Measurements from ENCODE around the gene LRRC63.

The LRRC63 gene

GRCh38 chr13:46317120-46317519 is 105.4 kb downstream of the LRRC63 start:
- no peak overlapping the region for H2BK12ac ChIP-seq (ENCODE audit: low read length)
- H3K79me1 ChIP-seq (ENCODE audit: low read depth, low read length), result no peaks in the 10 kb centered on the region

GRCh38 chr13:46318986-46319385 is 107.3 kb downstream of the LRRC63 start:
- no peak overlapping the region for H3K4me2 ChIP-seq (ENCODE audit: insufficient read depth, low read length, poor library complexity, severe bottlenecking)
- peaks cover 0 to 2% of the 10 kb centered on the region in 2 donors for H3K9me3 ChIP-seq (replicated peaks in 1 of 2; ENCODE audit: control insufficient read depth in 2 of 2, insufficient read depth in 1 of 2, low read depth in 1 of 2, low read length in 2 of 2)
- no peak overlapping the region for H3K4me3 ChIP-seq (ENCODE audit: low read length in 2 of 2)
- H3K9ac ChIP-seq (ENCODE audit: low read depth, low read length, poor library complexity), result no peak overlapping the region
- no peak overlapping the region for H2BK120ac ChIP-seq (ENCODE audit: low read depth, low read length)
- no CpG with 5 or more reads among the region's 1 CpG for WGBS, 2 donors (ENCODE audit: extremely low coverage in 2 of 2, insufficient read length in 2 of 2, insufficient replicate concordance in 1 of 2)
- no peak overlapping the region for H3K4ac ChIP-seq (ENCODE audit: low read length)
- H2BK15ac ChIP-seq (ENCODE audit: low read length), result no peak overlapping the region
- H2BK5ac ChIP-seq (ENCODE audit: low read length), result no peak overlapping the region
- no peaks in the 10 kb centered on the region for H3K27me3 ChIP-seq (ENCODE audit: control insufficient read depth in 3 of 3, insufficient read depth in 3 of 3, low read depth in 1 of 3, low read length in 3 of 3)
- DNase-seq (ENCODE audit: low spot score), result no peak
- no peak overlapping the region for H2AFZ ChIP-seq (ENCODE audit: low read length)
- H3K14ac ChIP-seq (ENCODE audit: low read length), result no peak overlapping the region
- no peaks in the 10 kb centered on the region for H3K79me1 ChIP-seq (ENCODE audit: low read depth, low read length)
- H3K23ac ChIP-seq (ENCODE audit: low read depth, low read length, poor library complexity), result no peak overlapping the region
- H4K8ac ChIP-seq (ENCODE audit: low read depth, low read length), result no peak overlapping the region
- H2BK12ac ChIP-seq (ENCODE audit: low read length), result no peak overlapping the region
- H3K4me1 ChIP-seq (ENCODE audit: control insufficient read depth in 2 of 2, insufficient read depth in 1 of 2, low read depth in 1 of 2, low read length in 2 of 2), result no peaks in the 10 kb centered on the region
- H2AK5ac ChIP-seq (ENCODE audit: low read depth, low read length), result no peak overlapping the region
- H3K36me3 ChIP-seq (replicated peaks in 1 of 2; ENCODE audit: control insufficient read depth in 2 of 2, insufficient read depth in 2 of 2, low read length in 2 of 2), result no peaks in the 10 kb centered on the region
- no peak overlapping the region for H4K91ac ChIP-seq (ENCODE audit: low read depth, low read length, poor library complexity)
- H3K27ac ChIP-seq (replicated peaks; ENCODE audit: low read length), result no peak overlapping the region
- H3K18ac ChIP-seq (ENCODE audit: low read length), result no peak overlapping the region

More at GRCh38 chr13:46317120-46317519, 105.4 kb downstream of the LRRC63 start:
- Histone ChIP-seq H3K9ac (ENCODE audit: low read depth, low read length, poor library complexity) (no peak overlapping the region), H3K4me2 (ENCODE audit: insufficient read depth, low read length, poor library complexity, severe bottlenecking) (no peak overlapping the region), H3K14ac (ENCODE audit: low read length) (no peak overlapping the region), H2BK15ac (ENCODE audit: low read length) (no peak overlapping the region), H3K4me3 (ENCODE audit: low read length in 2 of 2) (no peak overlapping the region), H3K4me1 (ENCODE audit: control insufficient read depth in 2 of 2, insufficient read depth in 1 of 2, low read depth in 1 of 2, low read length in 2 of 2) (no peaks in the 10 kb centered on the region), H3K18ac (ENCODE audit: low read length) (no peak overlapping the region), H3K4ac (ENCODE audit: low read length) (no peak overlapping the region), H2AK5ac (ENCODE audit: low read depth, low read length) (no peak overlapping the region), H3K36me3 (replicated peaks in 1 of 2; ENCODE audit: control insufficient read depth in 2 of 2, insufficient read depth in 2 of 2, low read length in 2 of 2) (no peaks in the 10 kb centered on the region), H4K8ac (ENCODE audit: low read depth, low read length) (no peak overlapping the region), H3K23ac (ENCODE audit: low read depth, low read length, poor library complexity) (no peak overlapping the region), H2BK120ac (ENCODE audit: low read depth, low read length) (no peak overlapping the region), H3K9me3 (replicated peaks in 1 of 2; ENCODE audit: control insufficient read depth in 2 of 2, insufficient read depth in 1 of 2, low read depth in 1 of 2, low read length in 2 of 2) (peaks cover 0 to 2% of the 10 kb centered on the region in 2 donors), H2BK5ac (ENCODE audit: low read length) (no peak overlapping the region), H2AFZ (ENCODE audit: low read length) (no peak overlapping the region), H3K27me3 (ENCODE audit: control insufficient read depth in 3 of 3, insufficient read depth in 3 of 3, low read depth in 1 of 3, low read length in 3 of 3) (no peaks in the 10 kb centered on the region), H4K91ac (ENCODE audit: low read depth, low read length, poor library complexity) (no peak overlapping the region), H3K27ac (replicated peaks; ENCODE audit: low read length) (no peak overlapping the region)
- no peak for DNase-seq (ENCODE audit: low spot score)

GRCh38 chr13:46320406-46320805 is 108.7 kb downstream of the LRRC63 start:
- H3K79me1 ChIP-seq (ENCODE audit: low read depth, low read length), result no peaks in the 10 kb centered on the region
- WGBS, 2 donors (ENCODE audit: extremely low coverage in 2 of 2, insufficient read length in 2 of 2, insufficient replicate concordance in 1 of 2), result no CpG with 5 or more reads among the region's 3 CpGs
- H3K14ac ChIP-seq (ENCODE audit: low read length), result no peak overlapping the region
- no peaks in the 10 kb centered on the region for H3K27me3 ChIP-seq (ENCODE audit: control insufficient read depth in 3 of 3, insufficient read depth in 3 of 3, low read depth in 1 of 3, low read length in 3 of 3)
- peaks cover 0 to 2% of the 10 kb centered on the region in 2 donors for H3K9me3 ChIP-seq (replicated peaks in 1 of 2; ENCODE audit: control insufficient read depth in 2 of 2, insufficient read depth in 1 of 2, low read depth in 1 of 2, low read length in 2 of 2)
- no peaks in the 10 kb centered on the region for H3K36me3 ChIP-seq (replicated peaks in 1 of 2; ENCODE audit: control insufficient read depth in 2 of 2, insufficient read depth in 2 of 2, low read length in 2 of 2)
- peak overlapping the region; percentile 2 for H3K4me2 ChIP-seq (ENCODE audit: insufficient read depth, low read length, poor library complexity, severe bottlenecking)
- peak overlapping the region; percentile 16 for H2AFZ ChIP-seq (ENCODE audit: low read length)
- H3K9ac ChIP-seq (ENCODE audit: low read depth, low read length, poor library complexity), result no peak overlapping the region
- no peaks in the 10 kb centered on the region for H3K4me1 ChIP-seq (ENCODE audit: control insufficient read depth in 2 of 2, insufficient read depth in 1 of 2, low read depth in 1 of 2, low read length in 2 of 2)
- no peak overlapping the region for H2BK5ac ChIP-seq (ENCODE audit: low read length)
- no peak overlapping the region for H2BK15ac ChIP-seq (ENCODE audit: low read length)
- no peak overlapping the region for H3K4me3 ChIP-seq (ENCODE audit: low read length in 2 of 2)
- no peak overlapping the region for H4K91ac ChIP-seq (ENCODE audit: low read depth, low read length, poor library complexity)
- H2AK5ac ChIP-seq (ENCODE audit: low read depth, low read length), result no peak overlapping the region
- H3K27ac ChIP-seq (replicated peaks; ENCODE audit: low read length), result no peak overlapping the region
- no peak overlapping the region for H3K18ac ChIP-seq (ENCODE audit: low read length)
- no peak overlapping the region for H2BK120ac ChIP-seq (ENCODE audit: low read depth, low read length)
- H4K8ac ChIP-seq (ENCODE audit: low read depth, low read length), result no peak overlapping the region
- H2BK12ac ChIP-seq (ENCODE audit: low read length), result no peak overlapping the region
- no peak overlapping the region for H3K4ac ChIP-seq (ENCODE audit: low read length)
- H3K23ac ChIP-seq (ENCODE audit: low read depth, low read length, poor library complexity), result no peak overlapping the region
- DNase-seq (ENCODE audit: low spot score), result no peak

- DNase-seq (ENCODE audit: low spot score), result no peak
Measured at GRCh38 chr13:46320821-46321220, 109.1 kb downstream of the LRRC63 start.

More at GRCh38 chr13:46320821-46321220, 109.1 kb downstream of the LRRC63 start:
- Histone ChIP-seq H2BK12ac (ENCODE audit: low read length) (no peak overlapping the region), H2BK120ac (ENCODE audit: low read depth, low read length) (no peak overlapping the region), H3K4me1 (ENCODE audit: control insufficient read depth in 2 of 2, insufficient read depth in 1 of 2, low read depth in 1 of 2, low read length in 2 of 2) (no peaks in the 10 kb centered on the region), H3K27ac (replicated peaks; ENCODE audit: low read length) (no peak overlapping the region), H4K91ac (ENCODE audit: low read depth, low read length, poor library complexity) (peak overlapping the region; percentile 53), H3K4me3 (ENCODE audit: low read length in 2 of 2) (no peak overlapping the region), H3K27me3 (ENCODE audit: control insufficient read depth in 3 of 3, insufficient read depth in 3 of 3, low read depth in 1 of 3, low read length in 3 of 3) (no peaks in the 10 kb centered on the region), H2AFZ (ENCODE audit: low read length) (peak overlapping the region; percentile 16), H2BK5ac (ENCODE audit: low read length) (no peak overlapping the region), H3K79me1 (ENCODE audit: low read depth, low read length) (no peaks in the 10 kb centered on the region), H3K36me3 (replicated peaks in 1 of 2; ENCODE audit: control insufficient read depth in 2 of 2, insufficient read depth in 2 of 2, low read length in 2 of 2) (no peaks in the 10 kb centered on the region), H2BK15ac (ENCODE audit: low read length) (no peak overlapping the region), H4K8ac (ENCODE audit: low read depth, low read length) (peak overlapping the region; percentile 48), H3K23ac (ENCODE audit: low read depth, low read length, poor library complexity) (peak overlapping the region; percentile 43), H3K9me3 (replicated peaks in 1 of 2; ENCODE audit: control insufficient read depth in 2 of 2, insufficient read depth in 1 of 2, low read depth in 1 of 2, low read length in 2 of 2) (peaks cover 0 to under 1% of the 10 kb centered on the region in 2 donors), H3K4ac (ENCODE audit: low read length) (no peak overlapping the region), H3K9ac (ENCODE audit: low read depth, low read length, poor library complexity) (no peak overlapping the region), H3K14ac (ENCODE audit: low read length) (no peak overlapping the region), H2AK5ac (ENCODE audit: low read depth, low read length) (no peak overlapping the region), H3K4me2 (ENCODE audit: insufficient read depth, low read length, poor library complexity, severe bottlenecking) (no peak overlapping the region), H3K18ac (ENCODE audit: low read length) (peak overlapping the region; percentile 33)
- WGBS, 2 donors (ENCODE audit: extremely low coverage in 2 of 2, insufficient read length in 2 of 2, insufficient replicate concordance in 1 of 2), result no CpG with 5 or more reads among the region's 4 CpGs
